K562 (cell line): Measurements from ENCODE around the gene RXFP1. TPM values are rescaled to one million over a fixed set of nuclear protein-coding genes. Genes with fewer than 3 reads are reported as not detected.
"Not testable (repeated sequence)": the region's sequence is repeated elsewhere in the genome, so short reads cannot be mapped to it uniquely, and the experiment has no call there.

Experiments used
- EHMT2 ChIP-seq: fragments of 450-650 bp; IDR thresholded peaks from 2 replicates; pipeline ENCODE4 v1.6.1; 2018; ENCODE audit warnings: antibody characterized with exemption
- HDAC1 ChIP-seq, 2 experiments: fragments of 450-650 bp; IDR thresholded peaks; 2 replicates each; pipeline ENCODE4 v1.6.1; 2016 to 2017; ENCODE audit warnings: inconsistent platforms in 1 of 2, mild to moderate bottlenecking in 1 of 2, moderate library complexity in 1 of 2
- RAD21 ChIP-seq, 2 experiments: fragments of 250-450 bp in 1 of 2; fragments of 450-650 bp in 1 of 2; sonication (Bioruptor Pico) in 1 of 2; formaldehyde crosslinking in 1 of 2; IDR thresholded peaks in 1 of 2; conservative IDR thresholded peaks in 1 of 2; 2 replicates each; pipeline versions ENCODE4 v1.4.0 to v1.8.0; 2020 to 2022; ENCODE audit warnings: mild to moderate bottlenecking in 2 of 2, moderate library complexity in 1 of 2
- THRAP3 ChIP-seq: fragments of 450-650 bp; IDR thresholded peaks from 2 replicates; pipeline ENCODE4 v1.6.1; 2016; ENCODE audit warnings: mild to moderate bottlenecking, inconsistent platforms, borderline replicate concordance
- ZBTB40 ChIP-seq, 2 experiments: fragments of 450-650 bp in 1 of 2; sonication (generic) in 1 of 2; formaldehyde crosslinking in 1 of 2; IDR thresholded peaks; 2 replicates each; pipeline versions ENCODE4 v1.7.1 to v1.9.0; 2016 to 2022; ENCODE audit warnings: inconsistent platforms in 1 of 2, mild to moderate bottlenecking in 1 of 2, missing genetic modification reagents in 1 of 2
- ZNF316 ChIP-seq: fragments of 450-650 bp; IDR thresholded peaks from 2 replicates; pipeline ENCODE4 v1.6.1; 2016
- polyA plus RNA-seq, 8 experiments: library from polyadenylated mRNA; depleted of rRNA in 4 of 8; stranded (reverse) in 5 of 8; unstranded in 3 of 8; fragments of >200 nt; fragmentation: Nextera tagmentation in 2 of 8; fragmentation: Illumina TruSeq in 1 of 8; extraction: Ambion mirVana in 2 of 8; extraction: Trizol in 1 of 8; gene quantifications; 2 replicates each; pipeline versions ENCODE4 v1.2.1 to v1.2.3, GENCODE V29; 2011 to 2014; ENCODE audit warnings: inconsistent platforms in 1 of 8, missing spikeins in 1 of 8
- total RNA-seq, 7 experiments: library from RNA; depleted of rRNA in 6 of 7; stranded (reverse); fragments of >200 nt in 6 of 7; fragmentation: Illumina TruSeq in 2 of 7; extraction: Trizol in 2 of 7; gene quantifications; 2 replicates each; pipeline versions ENCODE4 v1.2.1 to v1.2.3, GENCODE V29; 2011 to 2021; ENCODE audit warnings: low replicate concordance in 1 of 7

The RXFP1 gene
- total and polyA plus RNA-seq, 9 of the 15 experiments (the other 6 are each of a cell fraction or from before 2014, with no cell fraction given), result 0.03 to 0.06 (median 0.04) TPM; not detected in 6

- peak; percentile 62 for TF ChIP-seq ZBTB40 (IDR thresholded peaks at IDR 0.05)
- TF ChIP-seq ZBTB40 (CRISPR knock-in tag; IDR thresholded peaks at IDR 0.05), result not testable (repeated sequence)
- peak in 1 of 2 experiments; percentile 6; a peak in 1 of 4 replicates for TF ChIP-seq RAD21 (CRISPR knock-in tag; conservative IDR thresholded peaks at IDR 0.05 in 1 of 2, IDR thresholded peaks at IDR 0.05 in 1 of 2)
- peak; percentile 44; the same call in 1 of the 2 replicates for TF ChIP-seq ZNF316
- TF ChIP-seq HDAC1 (IDR thresholded peaks at IDR 0.05), result 0 out of 4 replicates have a peak, but pooled peaks of 1 of the 2 experiments have one; percentile 37
- TF ChIP-seq THRAP3, result peak; percentile 56; the same call in 1 of the 2 replicates
- TF ChIP-seq EHMT2, result peak; percentile 76
Observed at GRCh38 chr4:158663255-158663654, 141.6 kb downstream of the RXFP1 start (continued).
